ENCODE measurements around the gene FKBP9.
"Not testable (repeated sequence)": the region's sequence is repeated elsewhere in the genome, so short reads cannot be mapped to it uniquely, and the experiment has no call there.

FKBP9 gene

GRCh38 chr7:32963880-32964301 lies 6.7 kb downstream of the FKBP9 start:
- not testable (repeated sequence) for H3K4me2 ChIP-seq (ENCODE audit: low read length)

GRCh38 chr7:32964461-32965159 lies 7.4 kb downstream of the FKBP9 start:
- not testable (repeated sequence) for H3K36me3 ChIP-seq (ENCODE audit: insufficient read depth, low read length); H3K9me3 ChIP-seq (replicated peaks; ENCODE audit: low read length); H3K4me3 ChIP-seq (ENCODE audit: low read length); H3K27me3 ChIP-seq (ENCODE audit: control insufficient read depth, insufficient read depth, low read length); H3K9ac ChIP-seq (ENCODE audit: low read depth, low read length); H3K4me1 ChIP-seq (ENCODE audit: control insufficient read depth, insufficient read depth, low read length)
- peak overlapping the region; percentile 63 for H3K4me2 ChIP-seq (ENCODE audit: low read length)

More at GRCh38 chr7:32963880-32964301, 6.7 kb downstream of the FKBP9 start:
- H3K4me1 ChIP-seq (ENCODE audit: control insufficient read depth, insufficient read depth, low read length); H3K9ac ChIP-seq (ENCODE audit: low read depth, low read length); H3K36me3 ChIP-seq (ENCODE audit: insufficient read depth, low read length); H3K9me3 ChIP-seq (replicated peaks; ENCODE audit: low read length); H3K27me3 ChIP-seq (ENCODE audit: control insufficient read depth, insufficient read depth, low read length); H3K4me3 ChIP-seq (ENCODE audit: low read length): not testable (repeated sequence)

GRCh38 chr7:32966489-32967267 lies 9.4 kb downstream of the FKBP9 start:
- H3K36me3 ChIP-seq (ENCODE audit: insufficient read depth, low read length); H3K4me1 ChIP-seq (ENCODE audit: control insufficient read depth, insufficient read depth, low read length); H3K27me3 ChIP-seq (ENCODE audit: control insufficient read depth, insufficient read depth, low read length); H3K4me2 ChIP-seq (ENCODE audit: low read length); H3K9ac ChIP-seq (ENCODE audit: low read depth, low read length); H3K9me3 ChIP-seq (replicated peaks; ENCODE audit: low read length); H3K4me3 ChIP-seq (ENCODE audit: low read length): not testable (repeated sequence)

- not testable (repeated sequence) for H3K9ac ChIP-seq (ENCODE audit: low read depth, low read length); H3K9me3 ChIP-seq (replicated peaks; ENCODE audit: low read length); H3K4me2 ChIP-seq (ENCODE audit: low read length); H3K4me1 ChIP-seq (ENCODE audit: control insufficient read depth, insufficient read depth, low read length); H3K4me3 ChIP-seq (ENCODE audit: low read length); H3K36me3 ChIP-seq (ENCODE audit: insufficient read depth, low read length); H3K27me3 ChIP-seq (ENCODE audit: control insufficient read depth, insufficient read depth, low read length)
These were observed 10.0 kb downstream of the FKBP9 start for GRCh38 chr7:32967268-32967582.

- H3K27me3 ChIP-seq (ENCODE audit: control insufficient read depth, insufficient read depth, low read length); H3K36me3 ChIP-seq (ENCODE audit: insufficient read depth, low read length); H3K4me2 ChIP-seq (ENCODE audit: low read length); H3K4me3 ChIP-seq (ENCODE audit: low read length); H3K9me3 ChIP-seq (replicated peaks; ENCODE audit: low read length); H3K4me1 ChIP-seq (ENCODE audit: control insufficient read depth, insufficient read depth, low read length); H3K9ac ChIP-seq (ENCODE audit: low read depth, low read length): not testable (repeated sequence)
These were observed 14.7 kb downstream of the FKBP9 start for GRCh38 chr7:32971967-32972366.

GRCh38 chr7:32977159-32977558 lies 19.9 kb downstream of the FKBP9 start:
- H3K27me3 ChIP-seq (ENCODE audit: control insufficient read depth, insufficient read depth, low read length); H3K9ac ChIP-seq (ENCODE audit: low read depth, low read length); H3K4me3 ChIP-seq (ENCODE audit: low read length); H3K36me3 ChIP-seq (ENCODE audit: insufficient read depth, low read length); H3K4me2 ChIP-seq (ENCODE audit: low read length); H3K4me1 ChIP-seq (ENCODE audit: control insufficient read depth, insufficient read depth, low read length); H3K9me3 ChIP-seq (replicated peaks; ENCODE audit: low read length): not testable (repeated sequence)

GRCh38 chr7:32979246-32979645 lies 22.0 kb downstream of the FKBP9 start:
- not testable (repeated sequence) for H3K9me3 ChIP-seq (replicated peaks; ENCODE audit: low read length); H3K9ac ChIP-seq (ENCODE audit: low read depth, low read length); H3K4me3 ChIP-seq (ENCODE audit: low read length); H3K4me1 ChIP-seq (ENCODE audit: control insufficient read depth, insufficient read depth, low read length); H3K4me2 ChIP-seq (ENCODE audit: low read length); H3K36me3 ChIP-seq (ENCODE audit: insufficient read depth, low read length); H3K27me3 ChIP-seq (ENCODE audit: control insufficient read depth, insufficient read depth, low read length)

GRCh38 chr7:32979902-32980301 lies 22.7 kb downstream of the FKBP9 start:
- not testable (repeated sequence) for H3K4me3 ChIP-seq (ENCODE audit: low read length); H3K9ac ChIP-seq (ENCODE audit: low read depth, low read length); H3K9me3 ChIP-seq (replicated peaks; ENCODE audit: low read length); H3K4me2 ChIP-seq (ENCODE audit: low read length); H3K27me3 ChIP-seq (ENCODE audit: control insufficient read depth, insufficient read depth, low read length); H3K4me1 ChIP-seq (ENCODE audit: control insufficient read depth, insufficient read depth, low read length); H3K36me3 ChIP-seq (ENCODE audit: insufficient read depth, low read length)

- not testable (repeated sequence) for H3K4me2 ChIP-seq (ENCODE audit: low read length); H3K9ac ChIP-seq (ENCODE audit: low read depth, low read length); H3K27me3 ChIP-seq (ENCODE audit: control insufficient read depth, insufficient read depth, low read length); H3K36me3 ChIP-seq (ENCODE audit: insufficient read depth, low read length); H3K9me3 ChIP-seq (replicated peaks; ENCODE audit: low read length); H3K4me3 ChIP-seq (ENCODE audit: low read length)
- peaks cover 12% of the 10 kb centered on the region for H3K4me1 ChIP-seq (ENCODE audit: control insufficient read depth, insufficient read depth, low read length)
These were observed 30.9 kb downstream of the FKBP9 start for GRCh38 chr7:32988148-32988547.

GRCh38 chr7:32991068-32991585 lies 33.9 kb downstream of the FKBP9 start:
- not testable (repeated sequence) for H3K4me3 ChIP-seq (ENCODE audit: low read length)

GRCh38 chr7:32991975-32992700 lies 34.9 kb downstream of the FKBP9 start:
- H3K9ac ChIP-seq (ENCODE audit: low read depth, low read length); H3K36me3 ChIP-seq (ENCODE audit: insufficient read depth, low read length); H3K4me2 ChIP-seq (ENCODE audit: low read length); H3K4me3 ChIP-seq (ENCODE audit: low read length); H3K27me3 ChIP-seq (ENCODE audit: control insufficient read depth, insufficient read depth, low read length); H3K9me3 ChIP-seq (replicated peaks; ENCODE audit: low read length): not testable (repeated sequence)
- peaks cover 12% of the 10 kb centered on the region for H3K4me1 ChIP-seq (ENCODE audit: control insufficient read depth, insufficient read depth, low read length)

More at GRCh38 chr7:32991068-32991585, 33.9 kb downstream of the FKBP9 start:
- not testable (repeated sequence) for H3K9ac ChIP-seq (ENCODE audit: low read depth, low read length); H3K27me3 ChIP-seq (ENCODE audit: control insufficient read depth, insufficient read depth, low read length); H3K4me2 ChIP-seq (ENCODE audit: low read length); H3K9me3 ChIP-seq (replicated peaks; ENCODE audit: low read length); H3K36me3 ChIP-seq (ENCODE audit: insufficient read depth, low read length)
- H3K4me1 ChIP-seq (ENCODE audit: control insufficient read depth, insufficient read depth, low read length) = peaks cover 12% of the 10 kb centered on the region

Data from skeletal muscle satellite cell (primary cell).